DOHH2 (cell line): ENCODE results near the gene NSUN3.

Experiments used
- CTCF ChIP-seq: fragments of 200-600 bp; sonication (generic); IDR thresholded peaks from one replicate; pipeline ENCODE4 v1.5.1; 2014; ENCODE audit warnings: antibody characterized with exemption, mild to moderate bottlenecking, low read depth, low read length; ENCODE audit not compliant: poor library complexity, severe bottlenecking
- EZH2phosphoT487 ChIP-seq: fragments of 200-600 bp; sonication (generic); IDR thresholded peaks from 2 replicates; pipeline ENCODE4 v1.6.1; 2017; ENCODE audit warnings: borderline replicate concordance, mild to moderate bottlenecking, antibody characterized with exemption, low read length, moderate library complexity, mixed read lengths

- TF ChIP-seq CTCF (no peak), EZH2phosphoT487 (no peak)
Observed at GRCh38 chr3:94061297-94061696, 1.6 kb upstream of the NSUN3 start.
